Activated T-helper 1 cell treated with anti-CD3 and anti-CD28 coated beads, Interleukin-12 subunit alpha, Interleukin-12 subunit beta, Interleukin-2, Interleukin-4 antibody, amounts not matched to agents 30 ng/mL and 10 ng/mL and 1 ng/mL, durations not matched to agents 14 hours and 24 hours and 36 hours (primary cell): ENCODE data around the gene ADGRB3. TPM values are rescaled to one million over a fixed set of nuclear protein-coding genes. Genes with fewer than 3 reads are reported as not detected.
"Not testable (repeated sequence)": the region's sequence is repeated elsewhere in the genome, so short reads cannot be mapped to it uniquely, and the experiment has no call there.

ENCODE experiments used
- DNase-seq: peaks from one replicate; pipeline ENCODE4 v3.0.0; 2021; ENCODE audit warnings: low spot score
- H3K27ac Mint-ChIP-seq: one replicate; pipeline ENCODE4 v1.8.0; 2021; ENCODE audit warnings: mild to moderate bottlenecking, mixed read lengths
- H3K27me3 Mint-ChIP-seq: one replicate; pipeline ENCODE4 v1.8.0; 2022; ENCODE audit warnings: mild to moderate bottlenecking, moderate library complexity, mixed read lengths; ENCODE audit not compliant: insufficient read depth
- H3K36me3 Mint-ChIP-seq: one replicate; pipeline ENCODE4 v1.8.0; 2021; ENCODE audit warnings: low read depth, mixed read lengths
- H3K4me1 Mint-ChIP-seq: one replicate; pipeline ENCODE4 v1.8.0; 2021; ENCODE audit warnings: low read depth, mixed read lengths
- H3K4me3 Mint-ChIP-seq: one replicate; pipeline ENCODE4 v1.8.0; 2021; ENCODE audit warnings: mild to moderate bottlenecking, moderate library complexity, mixed read lengths
- H3K9me3 Mint-ChIP-seq: one replicate; pipeline ENCODE4 v1.8.0; 2021; ENCODE audit warnings: mixed read lengths
- intact Hi-C: fragments of 100-400 bp; cut with micrococcal nuclease; formaldehyde crosslinking; loops from one replicate; pipeline ENCODE4 v1.15.1; 2024
- total RNA-seq: library from RNA; stranded (reverse); gene quantifications from 2 replicates; pipeline ENCODE4 v1.2.3, GENCODE V29; 2022

The ADGRB3 gene
- total RNA-seq, 1 donor from 2014 or later: not detected

DNA sequence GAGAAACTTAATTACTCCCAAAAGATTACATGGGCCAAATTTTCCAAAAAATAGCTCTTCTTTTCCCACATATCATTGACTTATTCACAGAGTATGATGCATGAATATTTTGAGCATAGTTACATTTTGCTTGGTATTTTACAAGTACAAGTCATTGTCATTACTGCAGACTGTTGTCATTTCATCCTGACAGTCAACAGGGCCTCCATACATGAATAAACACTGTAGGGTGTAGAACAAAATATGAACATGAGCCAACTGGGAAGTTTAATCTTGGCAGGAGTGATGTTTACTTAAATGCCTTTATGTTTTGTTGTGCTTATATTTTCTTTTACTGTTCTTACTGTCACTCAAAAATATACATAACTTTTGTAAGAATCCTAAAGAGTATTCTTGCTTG lies 340.7 kb downstream of the ADGRB3 start:
- intact Hi-C loops: no loop called here
- no peak overlapping the region for H3K4me3 Mint-ChIP-seq
- no peaks in the 10 kb centered on the region for H3K36me3 Mint-ChIP-seq
- H3K9me3 Mint-ChIP-seq: no peaks in the 10 kb centered on the region
- H3K27me3 Mint-ChIP-seq: no peaks in the 10 kb centered on the region
- no peak for DNase-seq
- H3K4me1 Mint-ChIP-seq: no peaks in the 10 kb centered on the region
- H3K27ac Mint-ChIP-seq: no peak overlapping the region

- Mint-ChIP-seq H3K27ac (no peak overlapping the region), H3K4me1 (no peaks in the 10 kb centered on the region), H3K4me3 (no peak overlapping the region), H3K9me3 (no peaks in the 10 kb centered on the region), H3K36me3 (no peaks in the 10 kb centered on the region), H3K27me3 (no peaks in the 10 kb centered on the region)
- DNase-seq: no peak
- intact Hi-C loops: no loop called here
These were observed 341.2 kb downstream of the ADGRB3 start for GRCh38 chr6:68976260-68976659.

DNA sequence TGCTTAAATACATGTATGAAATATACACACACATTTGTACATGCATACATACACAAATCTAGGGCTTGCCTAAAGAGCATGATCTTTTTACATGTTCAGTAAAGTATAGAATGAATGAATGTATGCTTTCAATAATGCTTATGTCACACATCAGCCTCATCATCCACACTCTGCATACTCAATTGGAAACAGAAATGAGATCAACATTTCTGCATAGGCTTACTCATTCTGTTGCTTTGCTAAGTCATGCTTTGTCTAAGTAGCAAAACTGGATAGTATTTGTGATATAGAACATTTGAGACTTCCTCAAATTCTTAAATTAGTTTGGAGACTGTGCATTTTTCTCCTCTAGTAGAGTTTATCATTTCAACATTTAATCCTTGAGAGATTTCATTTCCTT lies 343.3 kb downstream of the ADGRB3 start:
- Mint-ChIP-seq H3K9me3 (no peaks in the 10 kb centered on the region), H3K27ac (no peak overlapping the region), H3K4me1 (no peaks in the 10 kb centered on the region), H3K27me3 (no peaks in the 10 kb centered on the region), H3K4me3 (no peak overlapping the region), H3K36me3 (no peaks in the 10 kb centered on the region)
- intact Hi-C loops: no loop called here
- DNase-seq: no peak

DNA sequence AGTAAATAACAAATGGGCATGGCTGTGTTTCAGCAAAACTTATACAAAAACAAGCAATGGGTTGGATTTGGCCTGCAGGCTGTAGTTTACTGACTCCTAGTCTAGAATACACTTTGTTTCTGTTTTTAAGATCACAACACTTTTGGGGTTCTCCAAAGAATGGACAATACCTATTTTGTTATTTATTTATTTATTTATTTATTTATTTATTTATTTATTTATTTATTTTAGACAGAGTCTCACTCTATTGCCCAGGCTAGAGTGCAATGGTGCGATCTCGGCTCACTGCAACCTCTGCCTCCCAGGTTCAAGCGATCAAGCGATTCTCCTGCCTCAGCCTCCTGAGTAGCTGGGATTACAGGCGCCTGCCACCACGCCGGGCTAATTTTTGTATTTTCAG lies 346.6 kb downstream of the ADGRB3 start:
- intact Hi-C loops, H3K36me3 Mint-ChIP-seq, H3K4me3 Mint-ChIP-seq, H3K4me1 Mint-ChIP-seq, H3K27ac Mint-ChIP-seq, DNase-seq, H3K27me3 Mint-ChIP-seq, H3K9me3 Mint-ChIP-seq: not testable (repeated sequence)

DNA sequence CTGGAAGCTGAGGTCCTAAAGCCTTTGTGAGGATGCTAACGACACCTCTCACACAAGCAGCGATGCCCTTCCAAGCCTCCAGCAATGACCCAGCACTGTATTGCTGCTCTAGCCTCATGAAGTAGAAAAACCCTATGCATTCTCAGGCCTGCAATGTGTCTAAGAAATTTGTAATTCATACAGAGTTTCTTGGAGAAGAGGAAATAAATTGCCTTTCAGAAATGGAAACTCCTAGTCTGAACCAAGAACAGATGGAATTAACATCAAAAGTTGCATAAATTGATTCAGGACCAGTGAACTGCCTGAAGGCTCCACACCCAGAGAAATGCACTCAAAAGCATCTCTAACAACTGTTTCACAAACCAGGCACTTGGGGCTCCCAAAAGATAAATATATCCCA lies 353.6 kb downstream of the ADGRB3 start:
- no peak for DNase-seq
- Mint-ChIP-seq H3K4me3 (no peak overlapping the region), H3K9me3 (no peaks in the 10 kb centered on the region), H3K27ac (no peak overlapping the region), H3K27me3 (no peaks in the 10 kb centered on the region), H3K36me3 (no peaks in the 10 kb centered on the region), H3K4me1 (no peaks in the 10 kb centered on the region)
- intact Hi-C loops: no loop called here

GRCh38 chr6:68990317-68990716 lies 355.2 kb downstream of the ADGRB3 start:
- Mint-ChIP-seq H3K9me3 (no peaks in the 10 kb centered on the region), H3K27me3 (no peaks in the 10 kb centered on the region), H3K36me3 (no peaks in the 10 kb centered on the region), H3K4me1 (no peaks in the 10 kb centered on the region), H3K4me3 (no peak overlapping the region), H3K27ac (no peak overlapping the region)
- DNase-seq: no peak
- intact Hi-C loops: no loop called here

GRCh38 chr6:68993911-68994310 lies 358.8 kb downstream of the ADGRB3 start:
- H3K27ac Mint-ChIP-seq: no peak overlapping the region
- H3K4me3 Mint-ChIP-seq: no peak overlapping the region
- intact Hi-C loops: no loop called here
- H3K4me1 Mint-ChIP-seq: no peaks in the 10 kb centered on the region
- no peaks in the 10 kb centered on the region for H3K27me3 Mint-ChIP-seq
- no peak for DNase-seq
- no peaks in the 10 kb centered on the region for H3K36me3 Mint-ChIP-seq
- H3K9me3 Mint-ChIP-seq: no peaks in the 10 kb centered on the region

DNA sequence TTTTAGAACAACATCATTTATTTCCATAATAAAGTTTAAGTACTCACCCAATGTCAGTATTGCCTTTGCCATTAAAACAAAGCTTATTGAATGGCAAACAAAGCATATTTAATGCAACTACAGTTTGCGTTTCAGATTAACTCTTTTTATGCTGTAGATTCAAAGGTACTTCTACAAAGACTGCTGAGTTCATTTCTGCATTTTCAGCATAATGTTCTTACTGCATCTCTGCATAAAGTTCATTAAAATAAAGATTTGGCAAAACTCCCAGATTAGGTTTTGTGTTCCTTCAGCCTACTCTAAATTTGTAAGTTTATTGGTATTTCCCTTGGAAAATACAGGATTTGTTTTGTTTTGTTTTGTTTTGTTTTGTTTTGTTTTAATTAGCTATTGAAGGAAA lies 359.4 kb downstream of the ADGRB3 start:
- H3K27ac Mint-ChIP-seq: no peak overlapping the region
- no peaks in the 10 kb centered on the region for H3K4me1 Mint-ChIP-seq
- no peak for DNase-seq
- H3K27me3 Mint-ChIP-seq: no peaks in the 10 kb centered on the region
- no peaks in the 10 kb centered on the region for H3K36me3 Mint-ChIP-seq
- no peak overlapping the region for H3K4me3 Mint-ChIP-seq
- intact Hi-C loops: no loop called here
- H3K9me3 Mint-ChIP-seq: no peaks in the 10 kb centered on the region

DNA sequence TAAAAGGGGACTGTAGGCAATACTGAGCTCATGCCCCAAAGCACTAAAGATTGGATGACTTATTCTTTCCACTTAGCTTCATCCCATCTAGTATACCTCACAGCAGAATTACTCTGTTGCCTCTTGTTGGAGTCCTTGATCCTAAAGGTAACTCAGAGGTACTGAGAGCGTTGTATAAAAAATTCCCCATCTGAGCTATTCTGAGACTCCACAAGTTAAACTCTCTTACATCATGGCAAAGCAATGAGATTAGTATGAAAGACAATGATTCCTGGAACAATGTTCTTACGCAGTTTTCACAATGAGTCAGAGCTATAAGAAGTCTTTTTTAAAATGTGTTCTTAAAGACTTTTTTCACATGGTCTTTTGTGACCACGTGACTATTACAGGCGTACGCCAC lies 370.1 kb downstream of the ADGRB3 start:
- no peak for DNase-seq
- no peak overlapping the region for H3K4me3 Mint-ChIP-seq
- H3K27me3 Mint-ChIP-seq: no peaks in the 10 kb centered on the region
- intact Hi-C loops: no loop called here
- no peaks in the 10 kb centered on the region for H3K4me1 Mint-ChIP-seq
- no peak overlapping the region for H3K27ac Mint-ChIP-seq
- no peaks in the 10 kb centered on the region for H3K9me3 Mint-ChIP-seq
- no peaks in the 10 kb centered on the region for H3K36me3 Mint-ChIP-seq

- no peak overlapping the region for H3K27ac Mint-ChIP-seq
- no peak for DNase-seq
- no peaks in the 10 kb centered on the region for H3K9me3 Mint-ChIP-seq
- no peaks in the 10 kb centered on the region for H3K4me1 Mint-ChIP-seq
- no peaks in the 10 kb centered on the region for H3K27me3 Mint-ChIP-seq
- no peaks in the 10 kb centered on the region for H3K36me3 Mint-ChIP-seq
- intact Hi-C loops: no loop called here
- no peak overlapping the region for H3K4me3 Mint-ChIP-seq
These were observed 372.7 kb downstream of the ADGRB3 start for GRCh38 chr6:69007781-69008180.

DNA sequence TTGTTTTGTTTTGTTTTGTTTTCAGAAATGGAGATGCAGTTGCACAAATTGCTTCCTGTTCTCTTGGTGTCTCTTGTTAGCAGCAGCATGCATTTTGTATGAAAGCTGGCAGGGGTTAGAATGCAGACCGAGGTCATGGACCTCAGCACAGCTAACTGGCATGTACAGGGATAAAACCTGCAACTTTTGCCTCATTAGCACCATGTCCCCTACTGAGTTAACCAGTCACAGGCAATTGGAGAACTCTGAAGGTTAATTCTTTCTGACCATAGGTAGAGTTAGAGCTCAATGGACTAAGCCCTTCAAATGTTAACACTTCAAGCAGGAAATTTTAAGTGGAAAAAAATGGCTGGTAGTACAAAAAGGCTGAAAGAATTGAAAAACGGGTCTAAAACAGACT lies 377.1 kb downstream of the ADGRB3 start:
- Mint-ChIP-seq H3K36me3 (no peaks in the 10 kb centered on the region), H3K4me3 (no peak overlapping the region), H3K27ac (no peak overlapping the region), H3K9me3 (no peaks in the 10 kb centered on the region), H3K4me1 (no peaks in the 10 kb centered on the region), H3K27me3 (no peaks in the 10 kb centered on the region)
- intact Hi-C loops: no loop called here
- DNase-seq: no peak

- Mint-ChIP-seq H3K9me3 (no peaks in the 10 kb centered on the region), H3K4me3 (no peak overlapping the region), H3K27me3 (no peaks in the 10 kb centered on the region), H3K4me1 (no peaks in the 10 kb centered on the region), H3K36me3 (no peaks in the 10 kb centered on the region), H3K27ac (no peak overlapping the region)
- DNase-seq: no peak
- intact Hi-C loops: no loop called here
These were observed 377.8 kb downstream of the ADGRB3 start for GRCh38 chr6:69012876-69013275.

DNA sequence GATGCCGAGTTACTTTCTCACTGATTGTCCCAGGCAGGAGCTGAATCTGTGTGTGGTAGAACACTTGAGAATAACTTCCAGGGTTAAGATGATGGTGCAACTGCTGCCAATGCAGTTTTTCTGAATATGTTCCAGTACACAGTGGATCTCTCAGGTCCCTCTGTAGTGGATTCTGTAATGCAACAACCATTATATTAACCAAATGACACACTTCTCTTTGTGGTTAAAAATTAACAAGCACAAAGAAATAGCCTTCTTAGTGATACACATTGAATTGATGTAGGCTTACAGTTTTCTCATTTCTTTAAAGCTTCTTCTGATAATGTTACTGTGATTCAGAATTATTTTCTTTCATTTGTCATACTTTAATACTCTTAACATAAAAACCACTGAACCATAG lies 383.8 kb downstream of the ADGRB3 start:
- Mint-ChIP-seq H3K36me3 (no peaks in the 10 kb centered on the region), H3K9me3 (no peaks in the 10 kb centered on the region), H3K4me1 (no peaks in the 10 kb centered on the region), H3K4me3 (no peak overlapping the region), H3K27ac (no peak overlapping the region), H3K27me3 (no peaks in the 10 kb centered on the region)
- no peak for DNase-seq
- intact Hi-C loops: no loop called here

DNA sequence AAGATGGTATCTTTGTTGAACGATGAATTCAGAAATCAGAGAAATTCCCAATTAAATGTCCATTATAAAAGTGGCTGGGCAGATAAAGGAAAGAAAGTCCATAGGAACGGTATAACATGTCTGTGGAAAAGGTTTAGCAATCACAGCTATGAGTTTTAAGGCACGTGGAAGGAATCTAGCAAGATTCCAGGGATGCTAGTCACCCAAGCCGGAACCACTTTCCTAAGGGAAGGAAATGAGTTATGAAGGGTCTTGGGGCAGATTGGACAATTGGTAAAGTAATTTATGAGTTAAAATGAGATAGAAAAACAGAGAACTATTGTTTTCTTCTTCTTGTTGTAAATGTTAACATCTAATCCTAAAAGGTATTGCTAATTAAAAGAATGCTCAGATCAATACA lies 384.8 kb downstream of the ADGRB3 start:
- no peak for DNase-seq
- no peak overlapping the region for H3K4me3 Mint-ChIP-seq
- H3K36me3 Mint-ChIP-seq: no peaks in the 10 kb centered on the region
- H3K9me3 Mint-ChIP-seq: no peaks in the 10 kb centered on the region
- H3K4me1 Mint-ChIP-seq: no peaks in the 10 kb centered on the region
- H3K27ac Mint-ChIP-seq: no peak overlapping the region
- intact Hi-C loops: no loop called here
- no peaks in the 10 kb centered on the region for H3K27me3 Mint-ChIP-seq
